GM18873 (cell line): ENCODE results near the gene LRMDA.

Experiments
- ATAC-seq: cut with Tn5 transposase; IDR thresholded peaks from one replicate; pipeline ENCODE4 v1.9.1; 2021; ENCODE audit warnings: mild to moderate bottlenecking, moderate library complexity, moderate number of reproducible peaks; ENCODE audit not compliant: unreplicated experiment, low FRiP score

LRMDA gene

DNA sequence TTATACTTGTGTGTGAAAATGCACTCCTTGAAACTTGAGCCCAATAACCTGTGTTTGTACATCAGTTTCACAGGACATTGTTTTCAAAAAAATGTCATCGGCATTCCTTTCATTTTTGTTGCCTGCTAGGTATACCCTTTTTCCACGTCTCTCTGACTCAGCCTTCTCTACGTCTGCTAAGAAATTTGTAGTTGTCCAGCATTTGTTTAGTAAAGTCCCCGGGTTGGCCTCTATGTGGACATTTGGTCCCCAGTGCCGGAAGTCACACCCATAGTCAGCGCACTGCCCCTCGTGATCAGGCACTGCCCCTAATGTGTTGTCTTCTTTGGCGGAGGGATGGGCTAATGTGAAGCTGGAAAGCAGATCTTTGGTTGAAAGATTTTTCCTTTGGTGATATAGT lies 222.3 kb downstream of the LRMDA start:
- no peak for ATAC-seq

GRCh38 chr10:75654171-75654771 lies 222.8 kb downstream of the LRMDA start:
- no peak for ATAC-seq

- no peak for ATAC-seq
Observed at GRCh38 chr10:75654772-75655171, 223.3 kb downstream of the LRMDA start.

DNA sequence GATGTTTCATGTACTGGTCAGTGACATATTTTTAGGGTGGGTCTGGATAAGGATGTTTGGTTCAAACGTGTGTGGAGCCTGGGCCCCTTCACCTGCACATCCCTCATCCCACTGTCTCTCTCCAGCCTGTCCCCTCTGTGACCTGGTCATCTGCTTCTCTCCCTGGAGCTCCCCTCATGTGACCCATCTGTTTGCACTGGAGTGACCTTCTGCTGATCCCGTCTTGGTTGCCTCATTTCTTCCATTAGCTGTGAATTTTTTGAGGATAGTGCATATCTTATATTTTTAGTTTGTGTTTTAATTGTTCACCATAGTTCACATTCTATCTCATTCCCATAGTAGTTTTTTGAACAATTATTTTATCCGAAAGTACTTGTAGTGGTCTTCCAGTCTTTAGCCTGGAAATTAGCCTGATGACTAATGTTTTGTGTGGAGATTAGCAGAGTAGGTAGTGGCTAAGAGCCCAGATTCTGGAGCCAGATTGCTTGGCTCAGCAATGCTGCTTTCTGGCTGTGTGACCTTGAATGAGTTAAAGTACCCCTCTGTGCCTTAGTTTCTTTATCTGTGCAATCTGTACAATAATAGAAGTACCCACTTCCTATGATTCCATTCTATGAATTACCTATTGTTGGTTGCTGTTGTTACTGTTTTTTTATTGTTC lies 224.5 kb downstream of the LRMDA start:
- no peak for ATAC-seq

- ATAC-seq: no peak
Observed at GRCh38 chr10:75657351-75657750, 225.9 kb downstream of the LRMDA start.

DNA sequence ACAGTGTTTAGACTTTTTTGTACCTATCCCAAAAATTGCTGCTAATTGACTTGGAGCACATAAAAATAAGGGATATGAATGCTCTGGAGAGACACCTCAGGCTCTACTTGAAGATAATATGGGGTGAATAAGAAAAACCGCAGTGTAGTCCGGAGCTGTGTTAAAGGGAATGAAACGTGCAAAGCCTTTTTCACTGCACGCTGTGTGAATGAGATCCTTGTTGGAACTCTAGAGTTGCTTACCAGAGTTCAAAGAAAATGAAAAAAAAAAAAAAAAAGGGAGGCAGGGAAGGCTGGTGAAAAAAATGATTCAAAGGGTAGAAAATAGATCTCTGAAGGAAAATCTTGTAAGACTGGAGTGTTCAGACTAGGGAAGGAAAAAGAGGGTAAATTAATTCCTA lies 226.6 kb downstream of the LRMDA start:
- ATAC-seq: no peak

DNA sequence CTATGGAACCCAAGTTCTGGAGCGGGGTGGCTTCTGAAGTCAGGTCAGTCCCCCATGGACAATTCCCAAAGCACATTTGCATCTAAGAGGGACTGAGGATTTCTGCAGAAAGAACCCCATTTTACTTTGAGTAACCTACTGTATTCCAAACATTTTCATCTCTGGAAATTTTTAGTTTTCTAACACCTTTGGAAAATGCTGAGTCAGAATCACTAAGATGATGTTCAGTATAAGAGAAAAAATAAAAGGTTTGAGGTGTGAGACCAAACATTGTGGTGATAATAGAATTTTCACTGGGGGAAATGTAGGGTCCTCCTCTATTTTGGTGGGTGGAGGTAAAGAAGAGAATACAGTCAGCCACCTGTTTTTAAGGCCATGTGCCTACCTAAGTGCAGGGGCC lies 227.1 kb downstream of the LRMDA start:
- ATAC-seq: no peak

DNA sequence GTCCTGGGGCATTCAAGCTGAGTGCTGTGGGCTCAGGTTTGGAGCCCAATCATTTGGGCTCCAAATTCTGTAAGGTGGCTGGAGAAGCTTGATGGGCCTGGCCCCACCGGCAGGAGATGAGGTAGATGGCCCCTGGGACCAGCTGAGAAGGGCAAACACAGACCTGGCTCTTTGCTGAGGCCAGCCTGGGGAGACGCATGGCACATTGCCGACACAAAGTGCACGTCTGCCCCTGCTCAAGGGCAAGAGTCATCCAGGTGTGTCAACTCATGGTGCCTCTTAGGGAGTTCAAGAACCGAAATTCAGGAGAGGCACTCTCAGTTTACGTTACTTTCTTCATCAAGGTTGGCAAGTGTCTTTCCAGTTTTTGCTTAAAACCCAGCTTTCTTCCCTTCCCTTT lies 227.5 kb downstream of the LRMDA start:
- no peak for ATAC-seq

- ATAC-seq: no peak
Observed at GRCh38 chr10:75660823-75661222, 229.4 kb downstream of the LRMDA start.

- no peak for ATAC-seq
Observed at GRCh38 chr10:75662715-75663114, 231.3 kb downstream of the LRMDA start.

DNA sequence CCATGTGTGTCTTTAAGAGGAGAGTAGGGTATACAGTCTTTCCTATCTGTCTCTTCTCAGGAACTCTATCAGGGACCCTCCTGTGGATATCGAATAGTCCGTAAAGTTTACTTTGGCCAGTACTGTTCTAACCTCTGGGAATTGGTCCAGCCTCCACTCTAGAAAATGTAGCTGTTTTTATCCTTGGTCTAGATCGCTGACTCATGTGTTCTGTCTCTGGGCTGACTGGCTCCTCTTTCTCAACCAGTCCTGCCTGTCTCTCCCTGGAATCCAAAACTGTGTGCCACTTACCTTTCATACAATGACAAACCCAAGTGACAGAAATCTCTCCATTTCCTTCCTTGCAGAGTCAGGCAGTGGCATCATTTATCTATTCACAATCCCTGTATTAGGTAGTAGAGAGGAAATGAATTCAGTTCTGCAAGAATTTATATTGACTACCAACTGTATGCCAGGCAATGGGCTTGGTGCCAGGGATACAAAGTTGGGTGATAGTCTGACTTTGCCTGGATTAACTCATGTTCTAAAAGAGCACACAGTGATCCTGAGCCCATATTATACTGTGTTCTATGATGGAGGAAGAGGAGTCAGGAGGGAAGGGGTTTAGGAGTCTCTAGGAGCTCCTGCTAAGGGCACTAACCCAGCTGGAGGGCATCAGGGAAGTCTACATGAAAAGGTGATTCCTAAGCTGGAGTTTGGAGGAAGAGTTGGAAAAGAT lies 232.7 kb downstream of the LRMDA start:
- no peak for ATAC-seq

- no peak for ATAC-seq
Observed at GRCh38 chr10:75664968-75665367, 233.5 kb downstream of the LRMDA start.

GRCh38 chr10:75665707-75666106 lies 234.3 kb downstream of the LRMDA start:
- ATAC-seq: no peak

DNA sequence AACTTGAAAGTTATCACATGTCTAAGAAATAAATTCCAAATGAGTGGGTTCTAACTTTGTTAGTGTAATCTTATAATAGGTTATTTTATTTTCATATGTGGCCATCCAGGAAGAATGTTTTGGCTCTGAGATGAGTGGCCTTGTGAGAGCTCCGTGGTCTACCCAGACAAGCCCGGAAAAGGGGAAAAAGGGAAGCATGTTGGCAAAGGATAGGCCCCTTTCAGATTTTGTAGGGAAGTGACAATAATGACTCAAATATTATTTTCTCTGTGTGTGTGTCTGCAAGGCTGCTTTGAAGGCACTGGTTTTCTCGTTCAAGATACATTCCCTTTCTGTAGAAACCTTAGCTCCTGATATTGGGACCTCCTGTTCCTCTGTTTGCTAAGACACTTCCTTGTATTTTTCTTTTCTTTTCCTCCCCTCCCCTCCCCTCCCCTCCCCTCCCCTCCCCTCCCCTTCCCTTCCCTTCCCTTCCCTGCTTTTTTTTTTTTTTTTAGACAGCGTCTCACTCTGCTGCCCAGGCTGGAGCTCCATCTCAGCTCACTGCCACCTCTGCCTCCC lies 240.8 kb downstream of the LRMDA start:
- ATAC-seq: no peak

DNA sequence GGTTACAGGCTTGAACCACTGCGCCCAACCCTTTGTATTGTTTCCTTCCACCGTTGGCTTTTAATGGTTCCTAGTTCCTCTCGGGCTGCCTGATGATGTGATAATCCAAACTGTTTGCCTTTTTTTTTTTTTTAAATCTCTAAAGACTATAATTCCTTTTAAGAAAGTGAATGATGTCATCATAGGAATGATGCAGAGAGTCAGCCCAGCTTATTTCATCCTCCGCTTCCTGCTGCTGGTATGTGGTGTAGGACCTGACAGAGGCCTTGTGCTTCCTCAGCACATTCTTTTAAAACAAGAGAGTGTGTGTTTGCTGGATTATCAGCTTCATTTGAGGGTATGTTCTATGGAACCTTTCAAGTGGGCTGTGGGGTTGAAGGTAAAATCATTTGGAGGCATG lies 241.4 kb downstream of the LRMDA start:
- ATAC-seq: no peak

GRCh38 chr10:75677541-75677940 lies 246.1 kb downstream of the LRMDA start:
- no peak for ATAC-seq

GRCh38 chr10:75678527-75678926 lies 247.1 kb downstream of the LRMDA start:
- ATAC-seq: no peak

GRCh38 chr10:75679536-75679935 lies 248.1 kb downstream of the LRMDA start:
- no peak for ATAC-seq

DNA sequence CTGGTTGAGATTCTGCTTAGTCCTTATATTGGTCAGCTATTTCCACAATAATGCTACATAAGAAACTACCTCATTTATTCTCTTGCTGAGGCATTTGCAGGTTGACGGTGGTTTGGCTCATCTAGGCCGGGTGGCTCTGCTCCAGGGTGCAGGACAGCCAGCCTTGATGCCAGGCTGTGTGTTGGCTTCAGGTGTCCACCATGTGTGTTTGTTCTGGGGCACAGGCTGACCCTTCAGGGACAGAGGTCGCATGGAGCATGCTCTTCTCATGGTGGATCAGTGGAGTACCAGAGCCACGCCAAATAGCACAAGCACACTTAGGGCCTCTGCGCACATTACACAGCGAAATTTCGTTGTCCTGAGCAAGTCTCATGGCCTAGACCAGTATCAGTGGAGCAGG lies 249.9 kb downstream of the LRMDA start:
- no peak for ATAC-seq

DNA sequence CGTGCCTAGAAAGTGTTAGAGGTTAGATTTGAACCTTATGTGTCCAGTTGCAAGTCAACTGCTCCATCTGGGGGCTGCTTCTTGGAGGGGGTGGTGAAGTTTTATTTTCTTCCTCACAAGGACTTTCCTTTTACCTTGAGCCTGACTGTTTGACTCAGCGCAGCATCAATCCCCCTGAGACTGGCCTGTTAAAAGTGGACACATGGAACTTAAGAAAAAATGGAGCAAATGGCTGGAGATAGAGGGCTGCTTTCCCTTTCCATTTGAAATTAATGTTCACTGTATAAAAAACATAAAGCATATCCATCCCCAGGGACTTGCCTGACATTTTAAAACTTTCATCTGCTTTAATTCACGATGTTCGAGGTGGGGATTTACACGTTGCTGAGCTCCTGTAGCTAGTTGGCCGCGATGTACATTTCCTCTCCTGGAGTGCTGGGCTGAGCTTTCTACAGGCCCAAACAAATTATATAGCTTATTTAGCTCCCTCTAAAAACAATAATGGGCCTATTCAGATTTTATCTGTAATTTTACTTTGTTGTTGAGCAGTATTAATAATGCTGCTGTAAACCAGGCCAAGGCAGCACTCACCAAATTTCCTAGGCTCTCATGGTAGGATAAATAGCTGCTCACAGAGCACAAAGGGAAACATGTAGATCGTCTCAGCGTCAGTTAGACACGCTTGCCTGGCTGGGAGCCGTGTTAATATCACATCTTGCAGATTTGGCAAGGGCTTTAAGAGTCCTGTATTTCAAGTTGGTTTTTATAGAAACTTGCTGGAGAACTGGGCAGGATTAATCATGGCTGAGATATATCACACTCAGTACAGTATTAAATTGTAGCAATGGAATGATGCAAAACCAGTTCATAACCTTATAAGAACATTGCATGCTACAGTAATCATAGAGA lies 251.5 kb downstream of the LRMDA start:
- ATAC-seq: no peak

- no peak for ATAC-seq
Observed at GRCh38 chr10:75685187-75685586, 253.8 kb downstream of the LRMDA start.
